OCI-LY7 (cell line): ENCODE results near the gene EXD2. TPM values are rescaled to one million over a fixed set of nuclear protein-coding genes. Genes with fewer than 3 reads are reported as not detected.

Experiments
- BruUV-seq: library from RNA; stranded (reverse); fragments of 400-500 nt; replicated peaks from 2 replicates; lab custom pipeline; 2021; lab: Mats Ljungman, UMichigan
- CTCF ChIA-PET: fragments of 300-600 bp; sonication (Branson Sonifier 250); formaldehyde crosslinking; loops from one replicate; lab custom pipeline; 2022; ENCODE audit warnings: antibody characterized with exemption; ENCODE audit not compliant: unreplicated experiment; lab: Charles Lee
- POLR2A ChIA-PET: fragments of 300-600 bp; sonication (Branson Sonifier 250); formaldehyde crosslinking; loops from one replicate; lab custom pipeline; 2022; ENCODE audit warnings: antibody characterized with exemption; lab: Charles Lee
- DNase-seq: peaks from one replicate; pipeline ENCODE4 v3.0.0-alpha.2; 2015; ENCODE audit warnings: low spot score
- H2AFZ ChIP-seq: fragments of 200-600 bp; sonication (generic), shearing (Covaris generic); 2 replicates; pipeline ENCODE4 v1.6.1; 2014; ENCODE audit warnings: mild to moderate bottlenecking, antibody characterized with exemption, low read length, moderate library complexity
- H3K27ac ChIP-seq: fragments of 200-600 bp; sonication (generic); 2 replicates; pipeline ENCODE4 v1.5.1; 2014; ENCODE audit warnings: mixed run types, low read depth, mild to moderate bottlenecking, moderate library complexity, low read length, inconsistent platforms; ENCODE audit not compliant: poor library complexity, severe bottlenecking
- H3K36me3 ChIP-seq: fragments of 200-600 bp; sonication (generic); 2 replicates; pipeline ENCODE4 v1.6.1; 2014; ENCODE audit warnings: mild to moderate bottlenecking, antibody characterized with exemption, low read length, moderate library complexity, mixed read lengths; ENCODE audit not compliant: insufficient read depth
- H3K4me1 ChIP-seq: fragments of 200-600 bp; sonication (generic); 2 replicates; pipeline ENCODE4 v1.5.1; 2014; ENCODE audit warnings: mild to moderate bottlenecking, low read length; ENCODE audit not compliant: insufficient read depth, poor library complexity, severe bottlenecking
- H3K4me2 ChIP-seq: fragments of 200-600 bp; sonication (generic); 2 replicates; pipeline ENCODE4 v1.6.1; 2014; ENCODE audit warnings: mild to moderate bottlenecking, low read length
- H3K4me3 ChIP-seq: fragments of 200-600 bp; sonication (generic); 2 replicates; pipeline ENCODE4 v1.5.1; 2014; ENCODE audit warnings: mild to moderate bottlenecking, low read depth, low read length; ENCODE audit not compliant: poor library complexity, severe bottlenecking
- H3K79me2 ChIP-seq: fragments of 200-600 bp; sonication (generic); 2 replicates; pipeline ENCODE4 v1.6.1; 2016; ENCODE audit warnings: low read depth, mild to moderate bottlenecking, low read length, moderate library complexity, mixed read lengths; ENCODE audit not compliant: insufficient read depth
- H3K9me2 ChIP-seq: fragments of 200-600 bp; sonication (generic); 2 replicates; pipeline ENCODE4 v1.6.1; 2016; ENCODE audit warnings: mild to moderate bottlenecking, low read length, mixed read lengths; ENCODE audit not compliant: insufficient read depth
- H3K9me3 ChIP-seq: fragments of 200-600 bp; sonication (generic); 2 replicates; pipeline ENCODE4 v1.6.1; 2014; ENCODE audit warnings: mild to moderate bottlenecking, mixed run types, low read length, mixed read lengths
- H4K20me1 ChIP-seq: fragments of 200-600 bp; sonication (generic); 2 replicates; pipeline ENCODE4 v1.6.1; 2014; ENCODE audit warnings: mild to moderate bottlenecking, antibody characterized with exemption, low read length, moderate library complexity, mixed read lengths; ENCODE audit not compliant: insufficient read depth
- EZH2phosphoT487 ChIP-seq: fragments of 200-600 bp; sonication (generic); IDR thresholded peaks from 2 replicates; pipeline ENCODE4 v1.6.1; 2018; ENCODE audit warnings: low read depth, borderline replicate concordance, mild to moderate bottlenecking, mixed run types, antibody characterized with exemption, low read length, moderate library complexity, mixed read lengths
- intact Hi-C: fragments of 100-400 bp; cut with micrococcal nuclease; formaldehyde crosslinking; loops from one replicate; pipeline ENCODE4 v1.10.0; 2022; ENCODE audit not compliant: unreplicated experiment
- small RNA-seq: library from RNA; depleted of rRNA; stranded (forward); fragments of <200 nt; gene quantifications from one replicate; pipeline ENCODE3, GENCODE V24; 2014
- total RNA-seq, 2 experiments: library from RNA; depleted of rRNA in 1 of 2; stranded (reverse); fragments of >200 nt in 1 of 2; shearing (Covaris generic) in 1 of 2; gene quantifications; 2 replicates each; pipeline ENCODE4 v1.2.3, GENCODE V29; 2014 to 2022
- TF ChIP-seq, protein P1 (sequence below): fragments of 200-600 bp; sonication (generic); conservative IDR thresholded peaks from 2 replicates; pipeline ENCODE4 v1.5.1; 2014; ENCODE audit warnings: mild to moderate bottlenecking, antibody characterized with exemption, low read length, moderate library complexity, mixed read lengths

EXD2 gene
- total RNA-seq, 2 experiments from 2014 or later: 2.7 to 8.4 TPM

DNA sequence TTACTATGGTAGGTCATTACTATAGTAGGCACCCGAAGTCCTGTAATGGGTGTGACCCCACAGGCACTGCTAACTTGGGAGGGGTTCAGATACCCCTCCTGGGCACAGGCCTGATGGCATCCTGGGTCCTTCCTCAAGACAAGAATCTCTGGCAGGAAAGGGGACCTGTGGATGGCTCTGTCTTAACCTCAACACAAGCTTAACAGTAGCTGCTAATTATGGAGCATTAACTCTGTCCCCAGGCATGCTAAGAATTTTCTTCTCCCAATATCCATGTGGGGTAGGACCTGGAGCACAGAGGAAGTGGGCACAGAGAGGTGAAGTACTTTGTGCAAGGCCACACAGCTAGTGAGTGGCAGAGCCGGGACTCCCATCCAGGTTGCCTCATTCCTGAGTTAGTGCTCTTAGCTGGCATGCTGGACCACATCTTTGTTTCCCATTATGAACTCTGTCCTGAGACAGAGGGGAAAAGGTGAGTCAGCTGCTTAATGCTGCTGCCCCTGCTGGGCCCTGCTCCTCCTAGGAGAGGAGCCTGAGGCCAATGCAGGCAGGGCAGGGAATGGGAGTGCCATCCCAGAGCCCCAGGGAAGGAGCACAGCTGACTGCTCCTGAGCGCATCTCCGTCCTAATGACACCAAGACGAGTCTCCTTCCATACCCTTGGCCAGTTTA, 100.7 kb downstream of the EXD2 start:
- H3K27ac ChIP-seq: no peak overlapping the region
- H3K4me3 ChIP-seq: no peak overlapping the region
- ChIA-PET CTCF (no interaction called here), POLR2A (no interaction called here)
- H3K36me3 ChIP-seq: no peaks in the 10 kb centered on the region
- DNase-seq: no peak
- TF ChIP-seq EZH2phosphoT487: no peak
- TF ChIP-seq, protein P1, sequence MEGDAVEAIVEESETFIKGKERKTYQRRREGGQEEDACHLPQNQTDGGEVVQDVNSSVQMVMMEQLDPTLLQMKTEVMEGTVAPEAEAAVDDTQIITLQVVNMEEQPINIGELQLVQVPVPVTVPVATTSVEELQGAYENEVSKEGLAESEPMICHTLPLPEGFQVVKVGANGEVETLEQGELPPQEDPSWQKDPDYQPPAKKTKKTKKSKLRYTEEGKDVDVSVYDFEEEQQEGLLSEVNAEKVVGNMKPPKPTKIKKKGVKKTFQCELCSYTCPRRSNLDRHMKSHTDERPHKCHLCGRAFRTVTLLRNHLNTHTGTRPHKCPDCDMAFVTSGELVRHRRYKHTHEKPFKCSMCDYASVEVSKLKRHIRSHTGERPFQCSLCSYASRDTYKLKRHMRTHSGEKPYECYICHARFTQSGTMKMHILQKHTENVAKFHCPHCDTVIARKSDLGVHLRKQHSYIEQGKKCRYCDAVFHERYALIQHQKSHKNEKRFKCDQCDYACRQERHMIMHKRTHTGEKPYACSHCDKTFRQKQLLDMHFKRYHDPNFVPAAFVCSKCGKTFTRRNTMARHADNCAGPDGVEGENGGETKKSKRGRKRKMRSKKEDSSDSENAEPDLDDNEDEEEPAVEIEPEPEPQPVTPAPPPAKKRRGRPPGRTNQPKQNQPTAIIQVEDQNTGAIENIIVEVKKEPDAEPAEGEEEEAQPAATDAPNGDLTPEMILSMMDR: no peak
- no peaks in the 10 kb centered on the region for H3K79me2 ChIP-seq
- H2AFZ ChIP-seq: no peak overlapping the region
- no peaks in the 10 kb centered on the region for H4K20me1 ChIP-seq
- no peaks in the 10 kb centered on the region for H3K9me2 ChIP-seq
- no peaks in the 10 kb centered on the region for H3K4me1 ChIP-seq
- intact Hi-C loops: no loop called here
- no peak overlapping the region for H3K4me2 ChIP-seq
- H3K9me3 ChIP-seq: no peaks in the 10 kb centered on the region
- BruUV-seq: no TSS peak

Small RNA genes lying within 50 kb of the gene (small RNA-seq; reads per million reads assigned to genes)
- not detected for gene RF00019

Other genes starting within 250 kb of the EXD2 start
- gene ACTN1, start 212.2 kb upstream of the EXD2 start, total RNA-seq (2014; rRNA removed; shearing (Covaris generic)): 0.39 and 1.8 TPM in 2 replicates
- 0.51 and 1.2 TPM in 2 replicates for gene ACTN1, start 212.2 kb upstream of the EXD2 start, total RNA-seq (2022)
- gene DCAF5, start 38.4 kb upstream of the EXD2 start, total RNA-seq (2014; rRNA removed; shearing (Covaris generic)): 17.8 and 23.1 TPM in 2 replicates
- 46.0 and 46.5 TPM in 2 replicates for gene DCAF5, start 38.4 kb upstream of the EXD2 start, total RNA-seq (2022)
- 0.05 and 0.09 TPM in 2 replicates for gene GALNT16, start 68.7 kb downstream of the EXD2 start, total RNA-seq (2014; rRNA removed; shearing (Covaris generic))
- 0.30 TPM in 1 of 2 replicates, not detected in the other for gene GALNT16, start 68.7 kb downstream of the EXD2 start, total RNA-seq (2022)
- gene ERH, start 206.8 kb downstream of the EXD2 start, total RNA-seq (2014; rRNA removed; shearing (Covaris generic)): 204 and 435 TPM in 2 replicates
- gene ERH, start 206.8 kb downstream of the EXD2 start, total RNA-seq (2022): 498 and 512 TPM in 2 replicates
- gene SLC39A9, start 207.2 kb downstream of the EXD2 start, total RNA-seq (2014; rRNA removed; shearing (Covaris generic)): 70.4 and 86.5 TPM in 2 replicates
- gene SLC39A9, start 207.2 kb downstream of the EXD2 start, total RNA-seq (2022): 91.7 and 96.6 TPM in 2 replicates